Stimulated activated CD4-positive, alpha-beta T cell treated with anti-CD3 and anti-CD28 coated beads, TNF-alpha, amount 100 ng/mL, for 24 hours (primary cell): ENCODE measurements around the gene KLRF2.

Experiments used
- DNase-seq, 3 experiments: peaks; one replicate each; pipeline ENCODE4 v3.0.0-alpha.2; 2020; ENCODE audit warnings: low read depth in 3 of 3

The KLRF2 gene

GRCh38 chr12:9888665-9889273 lies 7.5 kb downstream of the KLRF2 start:
- no peak for DNase-seq

GRCh38 chr12:9895215-9895971 lies 14.1 kb downstream of the KLRF2 start:
- DNase-seq: no peak

- no peak for DNase-seq
Observed at GRCh38 chr12:9897535-9897934, 16.2 kb downstream of the KLRF2 start.

DNA sequence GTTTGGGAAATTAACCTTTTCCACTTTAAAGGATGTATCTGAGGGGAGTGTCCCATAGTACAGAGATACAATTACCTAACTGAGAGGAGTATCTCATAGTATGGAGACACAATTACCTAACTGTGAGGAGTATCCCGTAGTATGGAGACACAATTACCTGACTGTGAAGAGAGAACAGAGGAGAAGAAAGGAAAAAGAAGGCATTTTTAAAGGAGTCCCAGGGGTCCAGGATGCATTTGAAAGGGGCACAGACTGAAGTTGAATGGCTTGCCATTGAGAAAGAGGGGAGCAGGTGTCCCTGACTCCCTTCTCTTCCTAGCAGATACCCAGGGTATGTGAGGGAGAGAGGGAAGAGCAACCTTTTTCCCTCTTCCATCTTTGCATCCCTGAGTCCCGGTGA lies 17.9 kb downstream of the KLRF2 start:
- DNase-seq: no peak

DNA sequence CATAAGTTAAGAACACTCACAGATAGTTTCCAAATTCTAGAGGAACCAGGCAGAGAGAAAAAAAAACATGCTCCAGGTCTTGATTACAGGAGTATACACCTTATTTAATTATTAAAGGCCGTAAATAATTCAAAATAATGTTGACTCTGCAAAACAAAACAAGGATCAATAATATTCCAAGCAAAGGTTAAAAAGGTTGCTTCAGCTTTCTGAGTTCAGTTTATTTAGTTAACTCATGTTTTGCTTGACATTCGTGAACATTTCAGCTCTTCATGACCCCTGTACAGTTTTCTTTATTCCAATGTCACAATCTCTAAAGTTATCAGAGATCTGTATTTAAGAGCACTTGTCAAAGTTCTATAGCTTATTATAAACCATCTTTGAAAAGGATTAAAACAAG lies 19.6 kb downstream of the KLRF2 start:
- no peak for DNase-seq

- DNase-seq: no peak
Observed at GRCh38 chr12:9902539-9903228, 21.4 kb downstream of the KLRF2 start.

DNA sequence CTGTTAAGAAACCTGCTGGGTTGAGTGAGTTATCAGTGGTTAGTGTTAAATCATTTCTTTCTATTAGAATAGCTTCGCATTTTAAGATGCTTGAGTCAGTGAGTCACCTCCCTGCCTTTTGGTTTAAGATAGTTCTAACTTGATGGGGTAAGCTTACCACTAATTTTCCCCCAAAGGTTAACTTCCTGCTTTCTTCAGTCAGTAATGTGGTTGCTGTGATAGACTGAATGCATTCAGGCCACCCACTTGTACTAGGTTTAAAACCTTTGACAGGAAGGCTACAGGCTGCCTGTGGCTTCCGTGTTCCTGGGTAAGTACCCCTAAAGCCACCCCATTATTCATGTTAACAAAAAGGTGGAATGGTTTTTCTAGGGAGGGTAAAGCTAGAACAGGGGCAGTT lies 25.6 kb downstream of the KLRF2 start:
- DNase-seq: peak in 1 of 3 experiments; percentile 11

GRCh38 chr12:9907769-9908168 lies 26.5 kb downstream of the KLRF2 start:
- DNase-seq: no peak

DNA sequence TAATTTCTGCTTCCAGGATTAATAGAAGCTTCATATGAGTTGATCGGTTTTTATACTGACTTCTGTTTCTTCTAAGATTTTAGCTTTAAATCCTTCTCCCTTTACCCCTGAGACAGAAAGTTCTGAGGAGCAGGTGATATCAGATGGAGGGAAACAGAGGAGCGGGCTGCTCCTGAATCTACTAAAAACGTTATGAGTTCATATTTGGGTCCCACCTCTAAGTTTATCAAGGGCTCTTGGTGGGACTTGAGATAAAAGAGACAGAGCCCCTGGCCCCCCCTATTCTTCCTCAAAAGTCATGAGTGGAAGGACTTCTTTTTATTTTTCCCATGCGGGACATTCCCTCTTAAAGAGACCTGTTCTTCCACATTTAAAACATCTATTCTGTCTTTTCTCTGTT lies 27.1 kb downstream of the KLRF2 start:
- no peak for DNase-seq

- no peak for DNase-seq
Observed at GRCh38 chr12:9909724-9910123, 28.4 kb downstream of the KLRF2 start.

GRCh38 chr12:9910716-9911421 lies 29.6 kb downstream of the KLRF2 start:
- DNase-seq: no peak

- DNase-seq: no peak
Observed at GRCh38 chr12:9911708-9912107, 30.4 kb downstream of the KLRF2 start.

- DNase-seq: no peak
Observed at GRCh38 chr12:9919443-9919842, 38.2 kb downstream of the KLRF2 start.

- no peak for DNase-seq
Observed at GRCh38 chr12:9920451-9920850, 39.2 kb downstream of the KLRF2 start.

DNA sequence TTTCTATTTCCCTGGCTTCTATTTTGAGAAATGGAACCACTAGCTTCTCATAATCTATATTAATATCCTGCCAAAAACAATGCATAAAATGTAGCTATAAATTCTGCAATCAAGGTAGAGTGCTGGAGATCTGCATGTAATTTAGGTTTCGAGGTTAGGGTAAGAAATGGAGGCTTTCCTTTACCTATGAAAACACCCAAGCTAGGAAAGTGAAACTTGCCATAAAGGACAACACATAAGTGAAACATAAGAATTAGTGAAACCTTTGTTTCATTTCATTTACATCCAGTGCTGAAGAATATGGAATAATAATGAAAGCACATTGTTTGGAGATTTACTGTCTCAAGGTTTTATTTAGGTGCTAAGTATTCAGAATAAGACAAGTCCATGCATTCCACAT lies 41.1 kb downstream of the KLRF2 start:
- no peak for DNase-seq

DNA sequence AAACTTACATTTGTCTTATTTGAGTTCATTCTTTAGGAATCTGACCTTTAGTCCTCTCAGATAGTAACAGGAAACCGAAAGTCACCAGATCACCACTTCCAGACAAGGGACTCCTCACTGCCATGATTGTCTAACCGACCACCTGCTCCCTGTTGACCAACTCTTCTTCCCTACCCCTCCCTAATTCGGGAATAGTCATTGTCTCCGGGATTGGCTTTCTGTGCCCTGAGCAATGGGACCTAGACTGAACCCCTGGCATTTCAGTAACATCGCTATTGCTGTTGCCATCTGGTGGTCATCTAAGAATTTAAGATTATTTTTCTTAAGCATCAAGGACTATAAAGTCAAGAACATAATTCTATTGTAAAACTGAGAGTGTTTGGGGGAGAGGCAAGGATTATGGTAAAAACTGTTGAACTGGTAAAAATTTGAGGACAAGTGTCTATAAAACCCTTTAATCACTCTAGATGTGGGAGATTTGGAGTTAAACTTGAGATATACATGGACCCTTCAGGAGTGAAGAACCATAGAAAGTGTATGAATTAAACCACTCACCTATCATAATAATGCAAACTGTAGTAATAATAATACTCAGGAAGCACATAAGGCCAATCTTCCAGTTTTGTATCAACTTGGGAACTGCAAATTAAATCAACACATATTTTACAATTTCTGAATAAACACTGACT lies 44.6 kb downstream of the KLRF2 start:
- no peak for DNase-seq

GRCh38 chr12:9926876-9927275 lies 45.6 kb downstream of the KLRF2 start:
- DNase-seq: no peak

- no peak for DNase-seq
Observed at GRCh38 chr12:9928607-9929006, 47.3 kb downstream of the KLRF2 start.

GRCh38 chr12:9931245-9931644 lies 50.0 kb downstream of the KLRF2 start:
- DNase-seq: no peak

- no peak for DNase-seq
Observed at GRCh38 chr12:9932270-9932669, 51.0 kb downstream of the KLRF2 start, which contains the start of gene CLEC2A. TSS of gene CLEC2A (minus strand) at chr12:9932370. CDS start at chr12:9932329, 41 bp downstream.

- DNase-seq: no peak
Observed at GRCh38 chr12:9933958-9934357, 52.7 kb downstream of the KLRF2 start.

DNA sequence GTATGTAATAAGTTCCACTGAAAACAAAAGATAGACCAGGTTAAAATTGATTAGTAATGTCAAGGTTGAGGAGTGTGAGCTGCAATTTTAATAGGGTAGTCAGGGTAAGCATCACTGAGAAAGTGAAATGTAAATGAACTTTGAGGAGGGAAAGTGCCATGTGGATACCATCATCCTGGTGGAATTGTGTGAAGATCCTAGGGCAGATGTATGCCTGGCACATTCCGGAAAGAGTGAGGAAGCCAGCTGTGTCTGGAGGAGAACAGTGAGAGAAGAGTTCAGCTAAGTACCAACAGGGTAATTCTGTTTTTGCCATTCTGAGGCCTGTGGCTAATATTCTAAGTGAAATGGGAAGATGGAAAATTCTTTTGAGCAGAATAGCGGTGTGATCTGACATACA lies 53.7 kb downstream of the KLRF2 start:
- no peak for DNase-seq
